GM19035 (cell line): ENCODE data around the gene PSMD14.

Source experiments
- ATAC-seq: cut with Tn5 transposase; IDR thresholded peaks from one replicate; pipeline ENCODE4 v1.9.1; 2021; ENCODE audit not compliant: unreplicated experiment

PSMD14 gene

DNA sequence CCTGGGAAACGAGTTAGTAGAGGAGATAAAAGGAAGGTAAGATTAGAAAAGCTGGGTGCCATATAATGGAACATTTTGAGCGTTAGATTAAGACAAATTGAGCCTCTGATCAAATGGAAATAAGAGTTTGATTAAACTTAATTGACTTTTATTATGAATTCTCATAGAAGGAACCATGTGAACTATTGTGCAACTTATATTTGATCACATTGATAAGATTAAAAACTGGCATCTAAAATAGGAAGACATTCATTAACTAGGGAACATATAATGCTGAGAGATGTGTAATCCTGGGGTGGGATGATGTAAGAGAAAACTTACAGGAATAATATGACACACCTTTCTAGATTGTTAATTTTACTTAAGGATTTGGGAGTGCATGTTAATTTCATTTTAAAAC is 130.4 kb downstream of the PSMD14 start:
- ATAC-seq, result no peak

DNA sequence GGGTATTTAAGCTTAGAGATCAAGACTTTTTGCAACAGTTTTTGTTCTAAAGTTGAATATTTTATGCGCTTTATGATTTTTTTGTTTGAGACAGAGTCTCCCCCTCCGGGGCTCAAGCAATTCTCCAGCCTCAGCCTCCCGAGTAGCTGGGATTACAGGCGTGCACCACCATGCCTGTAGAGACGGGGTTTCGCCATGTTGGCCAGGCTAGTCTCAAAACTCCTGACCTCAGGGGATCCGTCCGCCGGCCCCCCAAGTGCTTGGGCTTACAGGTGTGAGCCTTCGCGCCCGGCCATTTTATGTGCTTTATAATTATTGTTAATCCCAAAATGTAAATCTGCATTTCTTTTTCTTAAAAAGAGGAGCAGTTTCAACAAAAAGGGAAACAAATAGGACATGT is 136.9 kb downstream of the PSMD14 start:
- ATAC-seq, result no peak

GRCh38 chr2:161448431-161448830 is 140.2 kb downstream of the PSMD14 start:
- ATAC-seq, result no peak
